Stimulated activated CD4-positive, alpha-beta T cell treated with anti-CD3 and anti-CD28 coated beads, TNF-alpha, amount 100 ng/mL, for 4 hours (primary cell): ENCODE measurements around the gene DUSP5.

Source experiments
- DNase-seq, 3 experiments: peaks; one replicate each; pipeline ENCODE4 v3.0.0-alpha.2; 2020; ENCODE audit warnings: low read depth in 3 of 3

DUSP5 gene

GRCh38 chr10:110480387-110480786 lies 17.3 kb upstream of the DUSP5 start:
- no peak for DNase-seq

- DNase-seq: no peak
These were observed 15.8 kb upstream of the DUSP5 start for GRCh38 chr10:110481919-110482318.

- DNase-seq: no peak
These were observed 14.1 kb upstream of the DUSP5 start for GRCh38 chr10:110483633-110484032.

GRCh38 chr10:110485541-110485940 lies 12.2 kb upstream of the DUSP5 start:
- DNase-seq: no peak

- no peak for DNase-seq
These were observed 10.9 kb upstream of the DUSP5 start for GRCh38 chr10:110486680-110487410.

- DNase-seq: no peak
These were observed 10.0 kb upstream of the DUSP5 start for GRCh38 chr10:110487411-110488331.

- DNase-seq: no peak
These were observed 9.4 kb upstream of the DUSP5 start for GRCh38 chr10:110488332-110488681.

GRCh38 chr10:110488940-110489339 lies 8.8 kb upstream of the DUSP5 start:
- DNase-seq: no peak

- DNase-seq: no peak
These were observed 7.1 kb upstream of the DUSP5 start for GRCh38 chr10:110490640-110491039.

- no peak for DNase-seq
These were observed 6.4 kb upstream of the DUSP5 start for GRCh38 chr10:110491346-110491745.

GRCh38 chr10:110492069-110492822 lies 5.5 kb upstream of the DUSP5 start:
- DNase-seq: no peak

GRCh38 chr10:110493832-110494426 lies 3.8 kb upstream of the DUSP5 start:
- DNase-seq: no peak

- no peak for DNase-seq
These were observed 3.2 kb upstream of the DUSP5 start for GRCh38 chr10:110494532-110494931.

- peak; percentile 45 to 65 (median 64) for DNase-seq
These were observed 1.8 kb upstream of the DUSP5 start for GRCh38 chr10:110495731-110496552.

- DNase-seq: no peak
These were observed 912 bp upstream of the DUSP5 start for GRCh38 chr10:110496553-110497437.

- DNase-seq: peak; percentile 33 to 47 (median 42)
These were observed 627 bp downstream of the DUSP5 start for GRCh38 chr10:110498087-110498981.

GRCh38 chr10:110498982-110499795 lies 1.5 kb downstream of the DUSP5 start:
- DNase-seq: no peak
